ENCODE data around the gene RAPGEF5.

DNA sequence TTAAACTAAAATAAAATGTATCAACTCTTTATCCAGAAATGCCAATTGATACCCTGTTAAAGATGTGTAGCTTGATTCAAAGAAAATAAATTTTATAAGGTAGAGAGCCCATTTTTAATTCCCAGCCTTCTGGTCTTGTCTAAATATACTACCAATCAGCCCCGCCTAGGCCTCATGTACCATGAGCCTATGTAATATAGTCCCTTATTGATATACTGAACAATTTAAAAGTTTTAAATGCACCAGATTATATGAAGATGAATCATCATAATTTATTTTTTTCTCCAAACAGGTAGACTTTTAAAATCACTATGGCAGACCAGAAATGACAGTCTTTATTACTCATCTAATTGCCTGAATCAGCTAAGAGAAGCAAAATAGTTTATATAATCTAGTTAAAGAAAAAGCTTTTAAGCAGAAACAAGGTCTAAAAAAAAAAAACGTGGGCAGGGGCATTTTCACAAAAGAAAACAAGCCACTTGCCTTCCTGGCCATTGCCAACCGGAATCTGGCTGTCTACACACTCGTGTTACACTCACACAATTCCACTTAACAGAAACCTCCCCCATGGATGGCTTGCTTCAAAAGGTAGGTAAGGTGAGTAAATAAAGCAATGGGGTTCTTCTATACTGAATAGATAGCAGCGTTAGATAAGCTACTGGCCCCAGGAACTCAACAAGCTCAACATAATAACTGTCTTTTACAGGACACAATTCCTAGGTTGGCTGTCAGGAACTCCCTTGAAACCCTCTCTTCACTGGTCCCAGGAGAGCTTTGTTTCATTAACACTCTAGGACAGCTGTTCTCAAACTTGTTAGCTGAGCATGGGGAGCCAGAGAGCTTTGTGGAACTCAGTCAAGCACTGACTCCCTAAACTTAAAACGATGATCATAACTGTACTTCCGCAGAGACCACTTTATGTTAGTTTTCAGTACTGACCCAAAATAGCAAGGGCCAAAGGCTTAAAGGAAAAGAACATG is 37.2 kb downstream of the RAPGEF5 start:
- TF ChIP-seq, protein P1, sequence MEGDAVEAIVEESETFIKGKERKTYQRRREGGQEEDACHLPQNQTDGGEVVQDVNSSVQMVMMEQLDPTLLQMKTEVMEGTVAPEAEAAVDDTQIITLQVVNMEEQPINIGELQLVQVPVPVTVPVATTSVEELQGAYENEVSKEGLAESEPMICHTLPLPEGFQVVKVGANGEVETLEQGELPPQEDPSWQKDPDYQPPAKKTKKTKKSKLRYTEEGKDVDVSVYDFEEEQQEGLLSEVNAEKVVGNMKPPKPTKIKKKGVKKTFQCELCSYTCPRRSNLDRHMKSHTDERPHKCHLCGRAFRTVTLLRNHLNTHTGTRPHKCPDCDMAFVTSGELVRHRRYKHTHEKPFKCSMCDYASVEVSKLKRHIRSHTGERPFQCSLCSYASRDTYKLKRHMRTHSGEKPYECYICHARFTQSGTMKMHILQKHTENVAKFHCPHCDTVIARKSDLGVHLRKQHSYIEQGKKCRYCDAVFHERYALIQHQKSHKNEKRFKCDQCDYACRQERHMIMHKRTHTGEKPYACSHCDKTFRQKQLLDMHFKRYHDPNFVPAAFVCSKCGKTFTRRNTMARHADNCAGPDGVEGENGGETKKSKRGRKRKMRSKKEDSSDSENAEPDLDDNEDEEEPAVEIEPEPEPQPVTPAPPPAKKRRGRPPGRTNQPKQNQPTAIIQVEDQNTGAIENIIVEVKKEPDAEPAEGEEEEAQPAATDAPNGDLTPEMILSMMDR (IDR thresholded peaks at IDR 0.05; ENCODE audit: low read depth, low read length, missing input control), result no peak
- TF ChIP-seq JUND (IDR thresholded peaks at IDR 0.05) (no peak), MAX (IDR thresholded peaks at IDR 0.05) (no peak), GABPA (IDR thresholded peaks at IDR 0.05 in 1 of 2, conservative IDR thresholded peaks at IDR 0.05 in 1 of 2) (no peak), TAF1 (conservative IDR thresholded peaks at IDR 0.05) (no peak), ZBTB33 (IDR thresholded peaks at IDR 0.05) (no peak), ATF3 (IDR thresholded peaks at IDR 0.05) (no peak), RAD21 (IDR thresholded peaks at IDR 0.05) (no peak), NR2F2 (IDR thresholded peaks at IDR 0.05) (no peak), SP1 (IDR thresholded peaks at IDR 0.05) (no peak), YY1 (IDR thresholded peaks at IDR 0.05) (no peak), HNF4G (IDR thresholded peaks at IDR 0.05) (no peak), EGR1 (IDR thresholded peaks at IDR 0.05; ENCODE audit: low read depth in 2 of 2) (no peak)
- TF ChIP-seq, protein P2, sequence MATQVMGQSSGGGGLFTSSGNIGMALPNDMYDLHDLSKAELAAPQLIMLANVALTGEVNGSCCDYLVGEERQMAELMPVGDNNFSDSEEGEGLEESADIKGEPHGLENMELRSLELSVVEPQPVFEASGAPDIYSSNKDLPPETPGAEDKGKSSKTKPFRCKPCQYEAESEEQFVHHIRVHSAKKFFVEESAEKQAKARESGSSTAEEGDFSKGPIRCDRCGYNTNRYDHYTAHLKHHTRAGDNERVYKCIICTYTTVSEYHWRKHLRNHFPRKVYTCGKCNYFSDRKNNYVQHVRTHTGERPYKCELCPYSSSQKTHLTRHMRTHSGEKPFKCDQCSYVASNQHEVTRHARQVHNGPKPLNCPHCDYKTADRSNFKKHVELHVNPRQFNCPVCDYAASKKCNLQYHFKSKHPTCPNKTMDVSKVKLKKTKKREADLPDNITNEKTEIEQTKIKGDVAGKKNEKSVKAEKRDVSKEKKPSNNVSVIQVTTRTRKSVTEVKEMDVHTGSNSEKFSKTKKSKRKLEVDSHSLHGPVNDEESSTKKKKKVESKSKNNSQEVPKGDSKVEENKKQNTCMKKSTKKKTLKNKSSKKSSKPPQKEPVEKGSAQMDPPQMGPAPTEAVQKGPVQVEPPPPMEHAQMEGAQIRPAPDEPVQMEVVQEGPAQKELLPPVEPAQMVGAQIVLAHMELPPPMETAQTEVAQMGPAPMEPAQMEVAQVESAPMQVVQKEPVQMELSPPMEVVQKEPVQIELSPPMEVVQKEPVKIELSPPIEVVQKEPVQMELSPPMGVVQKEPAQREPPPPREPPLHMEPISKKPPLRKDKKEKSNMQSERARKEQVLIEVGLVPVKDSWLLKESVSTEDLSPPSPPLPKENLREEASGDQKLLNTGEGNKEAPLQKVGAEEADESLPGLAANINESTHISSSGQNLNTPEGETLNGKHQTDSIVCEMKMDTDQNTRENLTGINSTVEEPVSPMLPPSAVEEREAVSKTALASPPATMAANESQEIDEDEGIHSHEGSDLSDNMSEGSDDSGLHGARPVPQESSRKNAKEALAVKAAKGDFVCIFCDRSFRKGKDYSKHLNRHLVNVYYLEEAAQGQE (IDR thresholded peaks at IDR 0.05), result no peak
